Transverse colon (tissue), 4 donors: ENCODE measurements around the gene RHOU.

ENCODE experiments used
- CTCF ChIP-seq, 5 experiments: fragments of 200-600 bp in 3 of 5; fragments of 450-650 bp in 2 of 5; sonication (generic) in 3 of 5; IDR thresholded peaks; 1 replicate in 2 of 5; 2 replicates in 3 of 5; pipeline ENCODE4 v1.5.1; 2016 to 2017; ENCODE audit warnings: antibody characterized with exemption in 5 of 5, inconsistent platforms in 3 of 5, mild to moderate bottlenecking in 2 of 5, moderate library complexity in 1 of 5
- POLR2A ChIP-seq: fragments of 450-650 bp; IDR thresholded peaks from one replicate; pipeline ENCODE4 v1.6.1; 2016; ENCODE audit warnings: antibody characterized with exemption, mild to moderate bottlenecking, moderate library complexity
- POLR2AphosphoS5 ChIP-seq, 3 donors: sonication (generic); formaldehyde crosslinking; IDR thresholded peaks; one replicate each; pipeline ENCODE4 v1.6.1; 2016; ENCODE audit warnings: antibody characterized with exemption in 3 of 3

GRCh38 chr1:228745497-228745896 lies 10.2 kb downstream of the RHOU start:
- TF ChIP-seq POLR2A (no peak), CTCF (IDR thresholded peaks at IDR 0.05) (no peak), POLR2AphosphoS5 (IDR thresholded peaks at IDR 0.05) (no peak)
